SK-N-MC (cell line): Measurements from ENCODE around the gene CLDN22.

Experiments used
- DNase-seq: peaks from one replicate; pipeline ENCODE4 v3.0.0-alpha.2; 2011; ENCODE audit warnings: low read depth, low spot score
- H3K27ac ChIP-seq: fragments of 200-600 bp; sonication (generic); 2 replicates; pipeline ENCODE4 v1.5.1; 2016; ENCODE audit warnings: mixed run types
- H3K36me3 ChIP-seq: fragments of 200-600 bp; sonication (generic); 2 replicates; pipeline ENCODE4 v1.6.1; 2017; ENCODE audit warnings: antibody characterized with exemption, low read length, mixed read lengths; ENCODE audit not compliant: insufficient read depth
- H3K4me3 ChIP-seq: fragments of 200-600 bp; sonication (generic); 2 replicates; pipeline ENCODE4 v1.5.1; 2016
- H3K9ac ChIP-seq: fragments of 200-600 bp; sonication (generic); 2 replicates; pipeline ENCODE4 v1.8.0; 2017; ENCODE audit warnings: mixed run types, mixed read lengths; ENCODE audit not compliant: insufficient read length
- H3K9me3 ChIP-seq: fragments of 200-600 bp; sonication (generic); 2 replicates; pipeline ENCODE4 v1.6.1; 2017; ENCODE audit warnings: low read depth, mild to moderate bottlenecking, antibody characterized with exemption, low read length, moderate library complexity, mixed read lengths
- EZH2 ChIP-seq: fragments of 200-600 bp; sonication (generic); IDR thresholded peaks from one replicate; pipeline ENCODE4 v1.6.1; 2017; ENCODE audit warnings: antibody characterized with exemption
- FOXP2 ChIP-seq: optimal IDR thresholded peaks from 2 replicates; pipeline ENCODE3; 2011; ENCODE audit warnings: mild to moderate bottlenecking, moderate library complexity; ENCODE audit not compliant: insufficient read depth; ENCODE audit errors: extremely low read length, control extremely low read depth
- POLR2AphosphoS5 ChIP-seq: IDR thresholded peaks from 2 replicates; pipeline ENCODE4 v1.6.1; 2012; ENCODE audit warnings: mild to moderate bottlenecking, low read depth, low read length, borderline replicate concordance

Gene CLDN22

GRCh38 chr4:183337833-183338232, 17.8 kb upstream of the CLDN22 start:
- Histone ChIP-seq H3K27ac (no peak overlapping the region), H3K36me3 (no peaks in the 10 kb centered on the region), H3K9me3 (no peaks in the 10 kb centered on the region), H3K9ac (no peak overlapping the region), H3K4me3 (no peak overlapping the region)
- TF ChIP-seq POLR2AphosphoS5 (no peak), EZH2 (no peak), FOXP2 (no peak)
- no peak for DNase-seq

DNA sequence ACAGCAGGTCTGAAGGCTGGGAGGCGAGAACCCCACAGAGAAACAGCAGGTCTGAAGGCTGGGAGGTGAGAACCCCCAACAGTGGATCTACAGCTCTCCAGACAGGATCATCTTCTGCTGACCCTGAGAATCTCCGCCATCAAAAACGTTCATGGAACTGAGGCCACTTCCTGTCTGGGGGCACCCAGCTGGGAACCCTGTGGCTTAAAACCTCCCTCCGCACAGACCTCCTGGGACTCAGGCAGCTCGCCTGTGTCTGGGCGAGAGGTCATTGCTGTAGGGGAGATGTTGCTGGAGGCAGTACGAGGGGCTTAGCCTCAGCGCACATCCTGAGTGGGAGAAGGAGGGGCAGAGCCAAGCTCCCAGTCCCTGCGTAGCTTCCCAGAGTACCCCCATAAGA, 17.3 kb upstream of the CLDN22 start:
- TF ChIP-seq POLR2AphosphoS5 (no peak), FOXP2 (no peak), EZH2 (no peak)
- H3K4me3 ChIP-seq: no peak overlapping the region
- H3K9me3 ChIP-seq: no peaks in the 10 kb centered on the region
- no peaks in the 10 kb centered on the region for H3K36me3 ChIP-seq
- no peak overlapping the region for H3K27ac ChIP-seq
- no peak overlapping the region for H3K9ac ChIP-seq
- DNase-seq: no peak

- H3K9me3 ChIP-seq: no peaks in the 10 kb centered on the region
- H3K9ac ChIP-seq: no peak overlapping the region
- H3K27ac ChIP-seq: no peak overlapping the region
- no peaks in the 10 kb centered on the region for H3K36me3 ChIP-seq
- no peak overlapping the region for H3K4me3 ChIP-seq
- no peak for DNase-seq
- TF ChIP-seq FOXP2 (no peak), EZH2 (no peak), POLR2AphosphoS5 (no peak)
Measured at GRCh38 chr4:183335369-183335940, 15.4 kb upstream of the CLDN22 start.

- Histone ChIP-seq H3K9ac (no peak overlapping the region), H3K27ac (no peak overlapping the region), H3K36me3 (no peaks in the 10 kb centered on the region), H3K9me3 (no peaks in the 10 kb centered on the region), H3K4me3 (no peak overlapping the region)
- DNase-seq: no peak
- TF ChIP-seq POLR2AphosphoS5 (no peak), EZH2 (no peak), FOXP2 (no peak)
Measured at GRCh38 chr4:183333983-183334382, 13.9 kb upstream of the CLDN22 start.

- H3K9ac ChIP-seq: no peak overlapping the region
- TF ChIP-seq POLR2AphosphoS5 (no peak), FOXP2 (no peak), EZH2 (no peak)
- no peak overlapping the region for H3K4me3 ChIP-seq
- H3K27ac ChIP-seq: no peak overlapping the region
- H3K9me3 ChIP-seq: no peaks in the 10 kb centered on the region
- DNase-seq: no peak
- no peaks in the 10 kb centered on the region for H3K36me3 ChIP-seq
Measured at GRCh38 chr4:183333202-183333601, 13.1 kb upstream of the CLDN22 start.

GRCh38 chr4:183332447-183332846, 12.4 kb upstream of the CLDN22 start:
- H3K4me3 ChIP-seq: no peak overlapping the region
- H3K27ac ChIP-seq: no peak overlapping the region
- H3K36me3 ChIP-seq: no peaks in the 10 kb centered on the region
- H3K9me3 ChIP-seq: no peaks in the 10 kb centered on the region
- TF ChIP-seq FOXP2: no peak
- no peak for TF ChIP-seq EZH2
- TF ChIP-seq POLR2AphosphoS5: no peak
- H3K9ac ChIP-seq: no peak overlapping the region
- no peak for DNase-seq

DNA sequence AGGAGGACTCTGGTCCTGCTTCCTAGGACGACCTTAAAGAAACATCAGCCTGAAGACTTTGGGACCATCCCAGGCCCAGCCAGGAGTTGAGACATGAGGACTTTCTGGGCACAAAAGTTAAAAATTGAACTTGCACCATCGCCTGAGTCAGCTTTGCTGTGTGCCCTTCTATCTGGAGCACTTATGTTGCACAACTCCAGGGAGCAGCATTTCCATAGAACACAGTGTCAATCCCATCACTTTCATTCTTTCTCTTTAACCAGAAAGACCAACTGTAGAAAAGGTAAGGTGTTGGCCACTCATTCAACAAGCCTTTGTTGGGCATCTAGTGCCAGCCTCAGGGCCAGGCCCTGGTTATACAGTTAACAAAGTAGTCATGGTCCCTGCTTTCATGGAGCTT, 10.8 kb upstream of the CLDN22 start:
- no peak for DNase-seq

GRCh38 chr4:183329954-183330742, 10.1 kb upstream of the CLDN22 start:
- DNase-seq: no peak
- Histone ChIP-seq H3K36me3 (no peaks in the 10 kb centered on the region), H3K4me3 (no peak overlapping the region), H3K9ac (no peak overlapping the region), H3K9me3 (no peaks in the 10 kb centered on the region), H3K27ac (no peak overlapping the region)
- TF ChIP-seq EZH2 (no peak), FOXP2 (no peak), POLR2AphosphoS5 (no peak)

More for the DNA sequence above, 10.8 kb upstream of the CLDN22 start:
- Histone ChIP-seq H3K9me3 (no peaks in the 10 kb centered on the region), H3K9ac (no peak overlapping the region), H3K27ac (no peak overlapping the region), H3K4me3 (no peak overlapping the region), H3K36me3 (no peaks in the 10 kb centered on the region)
- no peak for TF ChIP-seq FOXP2
- TF ChIP-seq POLR2AphosphoS5: no peak
- TF ChIP-seq EZH2: no peak

DNA sequence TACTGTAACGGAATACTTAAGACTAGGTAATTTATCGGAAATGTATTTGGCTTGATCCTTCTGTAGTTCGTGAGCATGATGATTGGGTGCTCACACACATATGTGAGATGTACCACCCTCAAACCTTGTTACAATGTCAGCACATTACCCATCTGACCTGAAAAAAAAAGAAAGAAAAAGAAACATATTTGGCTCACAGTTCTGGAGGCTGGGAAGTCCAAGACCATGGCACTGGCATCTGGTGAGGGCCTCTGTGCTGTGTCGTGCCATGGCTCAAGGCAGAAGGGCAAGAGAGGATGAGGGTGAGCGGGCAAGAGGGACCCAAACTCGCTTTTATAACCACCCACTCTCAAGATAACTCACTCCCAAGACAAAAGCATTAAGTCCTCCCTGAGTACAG, 9.2 kb upstream of the CLDN22 start:
- no peak overlapping the region for H3K27ac ChIP-seq
- no peak for TF ChIP-seq FOXP2
- no peak for TF ChIP-seq POLR2AphosphoS5
- TF ChIP-seq EZH2: no peak
- no peak for DNase-seq
- H3K4me3 ChIP-seq: no peak overlapping the region
- H3K36me3 ChIP-seq: no peaks in the 10 kb centered on the region
- no peaks in the 10 kb centered on the region for H3K9me3 ChIP-seq
- no peak overlapping the region for H3K9ac ChIP-seq
